Esophagus muscularis mucosa (tissue), 3 donors: ENCODE data around the gene LRRC47.

ENCODE experiments used
- CTCF ChIP-seq, 3 experiments: fragments of 200-600 bp in 2 of 3; fragments of 450-650 bp in 1 of 3; sonication (generic) in 2 of 3; IDR thresholded peaks; one replicate each; pipeline ENCODE4 v1.5.1; 2017 to 2019; ENCODE audit warnings: antibody characterized with exemption in 3 of 3, mild to moderate bottlenecking in 2 of 3, moderate library complexity in 1 of 3
- POLR2A ChIP-seq: fragments of 450-650 bp; IDR thresholded peaks from one replicate; pipeline ENCODE4 v1.6.1; 2017; ENCODE audit warnings: antibody characterized with exemption, moderate library complexity, mild to moderate bottlenecking, low read depth

GRCh38 chr1:3785456-3786157, 10.7 kb downstream of the LRRC47 start:
- TF ChIP-seq CTCF (IDR thresholded peaks at IDR 0.05) = peak; percentile 12 to 40 (median 25)
- no peak for TF ChIP-seq POLR2A
